ENCODE results near the gene CTDP1.

DNA sequence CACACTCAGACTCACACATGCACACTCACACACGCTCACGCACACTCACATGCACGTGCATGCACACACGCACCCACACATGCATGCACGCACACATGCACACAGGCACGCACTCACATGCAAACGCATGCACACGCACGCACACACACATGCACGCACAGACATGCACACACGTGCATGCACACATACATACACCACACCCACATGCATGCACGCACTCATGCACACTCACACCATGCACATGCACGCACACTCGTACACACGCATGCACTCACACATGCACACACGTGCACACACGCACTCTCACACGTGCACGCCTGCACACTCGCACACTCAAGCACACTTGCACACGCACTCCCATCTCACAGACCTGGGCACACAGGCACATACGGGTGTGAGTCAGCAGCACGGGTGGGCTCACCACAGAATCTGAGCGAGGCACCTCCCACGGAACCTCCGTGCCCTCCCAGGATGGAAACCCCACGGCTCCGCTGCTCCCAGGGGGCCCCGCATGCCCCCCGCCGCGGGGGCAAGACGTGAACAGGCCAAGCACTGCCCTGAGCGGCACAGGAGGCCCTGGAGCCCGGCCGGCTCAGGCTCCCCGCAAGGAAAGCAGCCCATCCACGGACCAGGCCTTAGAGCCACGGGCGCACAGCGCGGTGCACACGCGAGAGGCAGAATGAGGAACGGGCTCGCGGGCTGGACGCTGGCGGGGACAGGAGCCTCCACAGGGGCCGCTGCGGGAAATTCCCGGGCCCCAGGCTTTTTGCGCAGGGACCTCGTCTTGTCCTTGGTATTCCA is 109.7 kb downstream of the CTDP1 start:
- TF ChIP-seq, protein P1, sequence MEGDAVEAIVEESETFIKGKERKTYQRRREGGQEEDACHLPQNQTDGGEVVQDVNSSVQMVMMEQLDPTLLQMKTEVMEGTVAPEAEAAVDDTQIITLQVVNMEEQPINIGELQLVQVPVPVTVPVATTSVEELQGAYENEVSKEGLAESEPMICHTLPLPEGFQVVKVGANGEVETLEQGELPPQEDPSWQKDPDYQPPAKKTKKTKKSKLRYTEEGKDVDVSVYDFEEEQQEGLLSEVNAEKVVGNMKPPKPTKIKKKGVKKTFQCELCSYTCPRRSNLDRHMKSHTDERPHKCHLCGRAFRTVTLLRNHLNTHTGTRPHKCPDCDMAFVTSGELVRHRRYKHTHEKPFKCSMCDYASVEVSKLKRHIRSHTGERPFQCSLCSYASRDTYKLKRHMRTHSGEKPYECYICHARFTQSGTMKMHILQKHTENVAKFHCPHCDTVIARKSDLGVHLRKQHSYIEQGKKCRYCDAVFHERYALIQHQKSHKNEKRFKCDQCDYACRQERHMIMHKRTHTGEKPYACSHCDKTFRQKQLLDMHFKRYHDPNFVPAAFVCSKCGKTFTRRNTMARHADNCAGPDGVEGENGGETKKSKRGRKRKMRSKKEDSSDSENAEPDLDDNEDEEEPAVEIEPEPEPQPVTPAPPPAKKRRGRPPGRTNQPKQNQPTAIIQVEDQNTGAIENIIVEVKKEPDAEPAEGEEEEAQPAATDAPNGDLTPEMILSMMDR (IDR thresholded peaks at IDR 0.05 in 2 of 3, conservative IDR thresholded peaks at IDR 0.05 in 1 of 3; ENCODE audit: insufficient read depth in 2 of 3, low read depth in 1 of 3, low read length in 3 of 3), result no peak
- TF ChIP-seq, protein P2, sequence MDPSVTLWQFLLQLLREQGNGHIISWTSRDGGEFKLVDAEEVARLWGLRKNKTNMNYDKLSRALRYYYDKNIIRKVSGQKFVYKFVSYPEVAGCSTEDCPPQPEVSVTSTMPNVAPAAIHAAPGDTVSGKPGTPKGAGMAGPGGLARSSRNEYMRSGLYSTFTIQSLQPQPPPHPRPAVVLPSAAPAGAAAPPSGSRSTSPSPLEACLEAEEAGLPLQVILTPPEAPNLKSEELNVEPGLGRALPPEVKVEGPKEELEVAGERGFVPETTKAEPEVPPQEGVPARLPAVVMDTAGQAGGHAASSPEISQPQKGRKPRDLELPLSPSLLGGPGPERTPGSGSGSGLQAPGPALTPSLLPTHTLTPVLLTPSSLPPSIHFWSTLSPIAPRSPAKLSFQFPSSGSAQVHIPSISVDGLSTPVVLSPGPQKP (CRISPR knock-in tag; IDR thresholded peaks at IDR 0.05), result no peak
- TF ChIP-seq JUNB (CRISPR knock-in tag; conservative IDR thresholded peaks at IDR 0.05) (no peak), ESRRA (IDR thresholded peaks at IDR 0.05; ENCODE audit: borderline replicate concordance, low read depth) (no peak), STAG1 (CRISPR knock-in tag; IDR thresholded peaks at IDR 0.05; ENCODE audit: borderline replicate concordance) (no peak), GTF2F1 (IDR thresholded peaks at IDR 0.05; ENCODE audit: low read depth, low read length) (no peak), MCM7 (IDR thresholded peaks at IDR 0.05) (no peak), ZFX (CRISPR knock-in tag; IDR thresholded peaks at IDR 0.05) (no peak), ARHGAP35 (IDR thresholded peaks at IDR 0.05; ENCODE audit: partially characterized antibody) (no peak), NONO (IDR thresholded peaks at IDR 0.05; ENCODE audit: low read depth in 2 of 2, low read length in 1 of 2) (no peak), ETV6 (IDR thresholded peaks at IDR 0.05; ENCODE audit: borderline replicate concordance in 1 of 2, low read depth in 2 of 2, low read length in 1 of 2) (no peak), ETV6 (CRISPR knock-in tag; IDR thresholded peaks at IDR 0.05; ENCODE audit: borderline replicate concordance) (no peak), SMARCB1 (IDR thresholded peaks at IDR 0.05; ENCODE audit: insufficient read length, low read depth) (no peak)
